Gastroesophageal sphincter (tissue), 4 donors: Measurements from ENCODE around the gene SYNJ2. TPM values are rescaled to one million over a fixed set of nuclear protein-coding genes. Genes with fewer than 3 reads are reported as not detected.

Experiments used
- ATAC-seq: fragments of 150-250 bp; one replicate; pipeline ENCODE4 v1.9.1; 2016; ENCODE audit warnings: mild to moderate bottlenecking, moderate library complexity
- H3K27ac ChIP-seq, 4 donors: fragments of 200-600 bp; sonication (generic) in 3 of 4; 1 replicate in 3 of 4; 2 replicates in 1 of 4; pipeline ENCODE4 v1.5.1; 2016 to 2019
- H3K27me3 ChIP-seq: fragments of 200-600 bp; sonication (generic); one replicate; pipeline ENCODE4 v1.5.1; 2019
- H3K36me3 ChIP-seq, 2 donors: fragments of 200-600 bp; sonication (generic); one replicate each; pipeline ENCODE4 v1.5.1; 2019; ENCODE audit warnings: control low read depth in 1 of 2
- H3K4me1 ChIP-seq, 3 donors: fragments of 200-600 bp; sonication (generic); 1 replicate in 2 of 3; 2 replicates in 1 of 3; pipeline ENCODE4 v1.5.1; 2016 to 2019; ENCODE audit warnings: control low read depth in 2 of 3
- H3K4me3 ChIP-seq, 2 donors: fragments of 200-600 bp; sonication (generic); one replicate each; pipeline ENCODE4 v1.5.1; 2019; ENCODE audit warnings: mild to moderate bottlenecking in 1 of 2, moderate library complexity in 1 of 2
- H3K9me3 ChIP-seq, 3 donors: fragments of 200-600 bp; sonication (generic); one replicate each; pipeline ENCODE4 v1.5.1; 2017 to 2019; ENCODE audit warnings: control low read depth in 2 of 3
- CTCF ChIP-seq, 4 experiments: fragments of 200-600 bp in 2 of 4; fragments of 450-650 bp in 2 of 4; sonication (generic) in 1 of 4; IDR thresholded peaks; one replicate each; pipeline ENCODE4 v1.5.1; 2017 to 2019; ENCODE audit warnings: antibody characterized with exemption in 4 of 4, mild to moderate bottlenecking in 2 of 4, moderate library complexity in 2 of 4
- EP300 ChIP-seq: sonication (generic); formaldehyde crosslinking; IDR thresholded peaks from one replicate; pipeline ENCODE4 v1.6.1; 2017; ENCODE audit warnings: antibody characterized with exemption, mild to moderate bottlenecking
- POLR2A ChIP-seq, 2 donors: fragments of 450-650 bp; IDR thresholded peaks; one replicate each; pipeline ENCODE4 v1.6.1; 2017; ENCODE audit warnings: antibody characterized with exemption in 2 of 2, mild to moderate bottlenecking in 2 of 2, moderate library complexity in 1 of 2
- POLR2AphosphoS5 ChIP-seq: sonication (generic); formaldehyde crosslinking; IDR thresholded peaks from one replicate; pipeline ENCODE4 v1.6.1; 2017; ENCODE audit warnings: antibody characterized with exemption
- WGBS, 2 donors: methylation state at CpG; one replicate each; pipeline ENCODE4 v1.1.5; 2018; ENCODE audit warnings: low coverage in 1 of 2; 5-methylcytosine and 5-hydroxymethylcytosine counted together
- total RNA-seq, 4 donors: library from RNA; depleted of rRNA; stranded (reverse); fragments of >200 nt; gene quantifications; one replicate each; pipeline ENCODE4 v1.1.0, GENCODE V29; 2016

Gene SYNJ2
- total RNA-seq, 4 donors from 2014 or later: 19.9 to 27.9 (median 21.6) TPM

- Histone ChIP-seq H3K9me3 (no peaks in the 10 kb centered on the region), H3K36me3 (peaks cover 0 to 20% of the 10 kb centered on the region in 2 donors), H3K27me3 (no peaks in the 10 kb centered on the region), H3K4me1 (peaks cover 5 to 59% (median 29%) of the 10 kb centered on the region in 3 donors), H3K27ac (no peak overlapping the region), H3K4me3 (no peak overlapping the region)
- no peak for ATAC-seq
- no peak for TF ChIP-seq POLR2A (IDR thresholded peaks at IDR 0.05)
- TF ChIP-seq CTCF (IDR thresholded peaks at IDR 0.05): no peak
- TF ChIP-seq EP300: no peak
- no peak for TF ChIP-seq POLR2AphosphoS5
- 95 to 97% methylated on average over 5 to 11 of the region's 12 CpGs for WGBS, 2 donors
Observed at GRCh38 chr6:158037021-158037420, 55.4 kb downstream of the SYNJ2 start.

GRCh38 chr6:158037771-158038170 lies 56.1 kb downstream of the SYNJ2 start:
- Histone ChIP-seq H3K27ac (no peak overlapping the region), H3K4me1 (peaks cover 5 to 59% (median 31%) of the 10 kb centered on the region in 3 donors), H3K27me3 (no peaks in the 10 kb centered on the region), H3K4me3 (no peak overlapping the region), H3K9me3 (no peaks in the 10 kb centered on the region), H3K36me3 (peaks cover 0 to 14% of the 10 kb centered on the region in 2 donors)
- no CpG with 5 or more reads among the region's 10 CpGs for WGBS, 2 donors
- TF ChIP-seq CTCF (IDR thresholded peaks at IDR 0.05) (no peak), EP300 (no peak), POLR2A (IDR thresholded peaks at IDR 0.05) (no peak), POLR2AphosphoS5 (no peak)
- no peak for ATAC-seq

- H3K27me3 ChIP-seq: no peaks in the 10 kb centered on the region
- no peak overlapping the region for H3K4me3 ChIP-seq
- no peaks in the 10 kb centered on the region for H3K9me3 ChIP-seq
- peaks cover 9 to 59% (median 28%) of the 10 kb centered on the region in 3 donors for H3K4me1 ChIP-seq
- peaks cover 0 to 6% of the 10 kb centered on the region in 2 donors for H3K36me3 ChIP-seq
- 93 to 100% methylated on average over 1 to 4 of the region's 21 CpGs for WGBS, 2 donors
- H3K27ac ChIP-seq: peak overlapping the region in 2 of 4 donors; percentile 19 to 84
- TF ChIP-seq CTCF (IDR thresholded peaks at IDR 0.05) (no peak), EP300 (no peak), POLR2A (IDR thresholded peaks at IDR 0.05) (no peak), POLR2AphosphoS5 (no peak)
- ATAC-seq: no peak
Observed at GRCh38 chr6:158038291-158039177, 56.9 kb downstream of the SYNJ2 start.

- H3K4me3 ChIP-seq: no peak overlapping the region
- no peaks in the 10 kb centered on the region for H3K27me3 ChIP-seq
- TF ChIP-seq POLR2AphosphoS5 (no peak), POLR2A (IDR thresholded peaks at IDR 0.05) (no peak), EP300 (no peak)
- ATAC-seq: no peak
- H3K36me3 ChIP-seq: peaks cover 0 to 4% of the 10 kb centered on the region in 2 donors
- H3K4me1 ChIP-seq: peaks cover 9 to 62% (median 26%) of the 10 kb centered on the region in 3 donors
- 80% methylated on average over 3 of the region's 9 CpGs; no CpG with 5 or more reads in 1 of the 2 donors for WGBS, 2 donors
- no peaks in the 10 kb centered on the region for H3K9me3 ChIP-seq
- H3K27ac ChIP-seq: peak overlapping the region in 2 of 4 donors; percentile 84
Observed at GRCh38 chr6:158039178-158039557, 57.5 kb downstream of the SYNJ2 start.

GRCh38 chr6:158039571-158040050 lies 57.9 kb downstream of the SYNJ2 start:
- no peaks in the 10 kb centered on the region for H3K27me3 ChIP-seq
- H3K27ac ChIP-seq: peak overlapping the region in 3 of 4 donors; percentile 80 to 84 (median 84)
- WGBS, 2 donors: 60 to 73% methylated on average over 1 to 4 of the region's 17 CpGs
- no peak overlapping the region for H3K4me3 ChIP-seq
- TF ChIP-seq CTCF (IDR thresholded peaks at IDR 0.05): no peak
- TF ChIP-seq EP300: no peak
- no peak for TF ChIP-seq POLR2A (IDR thresholded peaks at IDR 0.05)
- TF ChIP-seq POLR2AphosphoS5: no peak
- ATAC-seq: no peak
- no peaks in the 10 kb centered on the region for H3K36me3 ChIP-seq
- H3K4me1 ChIP-seq: peaks cover 9 to 61% (median 26%) of the 10 kb centered on the region in 3 donors
- no peaks in the 10 kb centered on the region for H3K9me3 ChIP-seq
